Fibroblast of pulmonary artery (primary cell): ENCODE data around the gene ZNF614.
"Not testable (repeated sequence)": the region's sequence is repeated elsewhere in the genome, so short reads cannot be mapped to it uniquely, and the experiment has no call there.

Experiments used
- DNase-seq: peaks from one replicate; pipeline ENCODE4 v3.0.0-alpha.2; 2010; ENCODE audit warnings: low read depth
- H3K4me3 ChIP-seq: replicated peaks from 2 replicates; pipeline ENCODE4 v1.5.1; 2011; ENCODE audit warnings: low read depth, mild to moderate bottlenecking, control low read depth, low read length, moderate library complexity
- CTCF ChIP-seq: IDR thresholded peaks from 2 replicates; pipeline ENCODE4 v1.5.1; 2011; ENCODE audit warnings: mild to moderate bottlenecking, control low read depth, low read length, inconsistent platforms; ENCODE audit errors: missing control alignments

Gene ZNF614

GRCh38 chr19:52048555-52049501 lies 20.6 kb upstream of the ZNF614 start, which contains the start of gene ZNF432:
Gene ZNF432 (minus strand): TSS chr19:52048838. CDS start chr19:52046868, 1,970 bp downstream.
- DNase-seq = peak; percentile 96
- TF ChIP-seq CTCF = no peak
- H3K4me3 ChIP-seq = peak within 1 kb of the TSS; percentile 70

DNA sequence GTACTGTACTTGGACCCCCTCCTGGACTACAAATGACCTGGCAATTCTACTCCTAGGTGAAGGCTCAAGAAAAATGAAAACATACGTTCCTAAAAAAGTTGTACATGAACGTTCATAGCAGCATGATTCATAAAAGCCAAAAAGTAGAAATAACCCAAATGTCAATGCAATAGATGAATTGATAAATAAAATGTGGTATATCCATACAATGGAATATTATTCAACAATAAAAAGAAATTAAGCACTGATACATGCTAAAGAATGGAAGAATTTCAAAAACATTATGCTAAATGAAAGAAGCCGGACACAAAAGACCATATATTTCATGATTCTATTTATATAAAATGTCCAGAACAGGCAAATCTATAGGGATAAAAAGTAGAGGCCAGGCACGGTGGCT lies 11.0 kb upstream of the ZNF614 start:
- TF ChIP-seq CTCF = no peak
- no peak overlapping the region for H3K4me3 ChIP-seq
- no peak for DNase-seq

GRCh38 chr19:52034051-52034728 lies 6.0 kb upstream of the ZNF614 start:
- no peak overlapping the region for H3K4me3 ChIP-seq

DNA sequence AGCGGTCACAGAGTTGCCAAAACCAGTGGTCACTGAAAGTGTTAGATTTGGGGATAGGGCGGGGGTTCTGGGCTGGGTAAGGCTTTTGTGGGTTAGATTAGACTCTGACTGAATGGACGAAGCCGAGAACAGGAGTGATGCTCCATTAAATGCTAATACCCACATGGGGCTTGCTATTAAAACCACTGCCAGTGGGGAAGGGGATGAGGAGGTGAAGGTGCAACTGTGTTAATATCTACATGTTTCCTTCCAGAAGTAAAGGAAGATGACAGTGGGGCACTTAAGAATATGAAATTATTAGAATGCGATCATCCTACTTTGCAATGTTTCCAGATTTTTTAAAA lies 573 bp upstream of the ZNF614 start:
- H3K4me3 ChIP-seq = peak overlapping the region; percentile 96
- no peak for TF ChIP-seq CTCF
- DNase-seq = no peak

More at GRCh38 chr19:52034051-52034728, 6.0 kb upstream of the ZNF614 start:
- DNase-seq = peak; percentile 13
- TF ChIP-seq CTCF = no peak

GRCh38 chr19:52026255-52026990 lies 1.8 kb downstream of the ZNF614 start:
- DNase-seq, H3K4me3 ChIP-seq: not testable (repeated sequence)

DNA sequence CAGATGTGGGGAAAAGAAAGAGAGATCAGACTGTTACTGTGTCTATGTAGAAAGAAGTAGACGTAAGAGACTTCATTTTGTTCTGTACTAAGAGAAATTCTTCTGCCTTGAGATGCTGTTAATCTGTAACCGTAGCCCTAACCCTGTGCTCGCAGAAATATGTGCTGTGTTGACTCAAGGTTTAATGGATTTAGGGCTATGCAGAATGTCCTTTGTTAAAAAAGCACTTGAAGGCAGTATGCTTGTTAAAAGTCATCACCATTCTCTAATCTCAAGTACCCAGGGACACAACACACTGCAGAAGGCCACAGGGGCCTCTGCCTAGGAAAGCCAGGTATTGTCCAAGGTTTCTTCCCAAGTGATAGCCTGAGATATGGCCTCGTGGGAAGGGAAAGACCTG lies 3.7 kb downstream of the ZNF614 start:
- H3K4me3 ChIP-seq, DNase-seq: not testable (repeated sequence)

DNA sequence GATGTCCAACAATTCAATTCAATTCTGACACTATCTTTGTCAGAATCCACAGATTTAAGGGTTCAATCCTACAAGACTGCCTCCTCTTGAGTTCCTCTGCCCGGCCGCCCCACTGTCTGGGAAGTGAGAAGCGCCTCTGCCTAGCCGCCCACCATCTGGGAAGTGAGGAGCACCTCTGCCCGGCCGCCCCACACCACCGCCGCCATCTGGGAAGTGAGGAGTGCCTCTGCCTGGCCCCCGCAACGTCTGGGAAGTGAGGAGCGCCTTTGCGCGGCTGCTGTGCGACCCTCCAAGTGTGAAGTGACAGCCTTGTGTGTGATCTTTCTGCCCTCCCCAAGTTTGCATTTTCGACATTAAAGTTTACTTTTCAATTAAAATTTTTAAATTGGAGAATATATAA lies 6.0 kb downstream of the ZNF614 start:
- TF ChIP-seq CTCF = no peak
- DNase-seq = no peak
- no peak overlapping the region for H3K4me3 ChIP-seq
